HG02642 (cell line): ENCODE results near the gene RBPMS2.
"Not testable (repeated sequence)": the region's sequence is repeated elsewhere in the genome, so short reads cannot be mapped to it uniquely, and the experiment has no call there.

Experiments used
- ATAC-seq: cut with Tn5 transposase; IDR thresholded peaks from one replicate; pipeline ENCODE4 v1.9.1; 2021; ENCODE audit warnings: mild to moderate bottlenecking; ENCODE audit not compliant: unreplicated experiment, poor library complexity

RBPMS2 gene

GRCh38 chr15:64755427-64755940 lies 19.9 kb downstream of the RBPMS2 start:
- peak; percentile 13 for ATAC-seq

GRCh38 chr15:64754663-64755426 lies 20.5 kb downstream of the RBPMS2 start:
- peak; percentile 55 for ATAC-seq

GRCh38 chr15:64753480-64754185 lies 21.8 kb downstream of the RBPMS2 start:
- ATAC-seq: no peak

DNA sequence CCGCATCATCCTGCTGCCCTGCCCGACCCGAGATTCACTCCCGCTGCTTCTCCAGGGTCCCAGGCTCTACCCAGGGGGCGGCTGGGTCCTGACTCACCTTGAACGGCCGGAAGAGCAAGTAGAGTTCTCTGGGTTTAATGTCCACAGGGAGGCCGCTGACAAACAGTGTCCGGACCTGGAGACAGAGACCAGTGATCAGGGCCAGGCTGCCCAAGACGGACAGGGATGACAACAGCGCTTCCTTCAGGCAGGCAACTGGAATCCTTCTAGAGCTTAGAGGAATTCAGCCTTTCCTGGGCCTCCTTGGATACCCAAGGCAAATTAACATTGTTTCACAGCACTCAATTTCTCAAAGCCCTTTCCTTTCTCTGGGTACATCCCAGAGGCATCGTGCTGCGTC lies 23.9 kb downstream of the RBPMS2 start:
- ATAC-seq: no peak

- no peak for ATAC-seq
Measured at GRCh38 chr15:64749999-64750657, 25.3 kb downstream of the RBPMS2 start.

DNA sequence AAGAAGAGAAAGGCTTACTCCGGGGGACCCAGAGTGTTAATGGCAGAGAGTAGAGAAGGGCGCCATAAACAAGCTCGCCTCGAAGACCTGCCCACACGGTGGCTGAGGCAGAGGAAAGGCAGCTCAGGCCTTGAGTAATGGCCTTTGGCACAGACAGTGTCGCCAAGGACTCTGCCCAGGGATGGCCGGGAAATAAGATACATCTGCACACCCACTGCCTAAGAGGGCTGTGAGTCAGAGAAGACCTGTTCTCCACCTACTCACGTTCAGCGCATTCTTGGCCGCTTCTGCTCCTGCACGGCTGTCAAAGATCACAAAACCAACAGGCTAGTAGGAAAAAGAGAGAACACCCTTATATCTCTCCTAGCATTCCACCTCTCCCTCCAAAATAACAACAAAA lies 26.2 kb downstream of the RBPMS2 start:
- ATAC-seq: no peak

- no peak for ATAC-seq
Measured at GRCh38 chr15:64748251-64748650, 27.1 kb downstream of the RBPMS2 start.

DNA sequence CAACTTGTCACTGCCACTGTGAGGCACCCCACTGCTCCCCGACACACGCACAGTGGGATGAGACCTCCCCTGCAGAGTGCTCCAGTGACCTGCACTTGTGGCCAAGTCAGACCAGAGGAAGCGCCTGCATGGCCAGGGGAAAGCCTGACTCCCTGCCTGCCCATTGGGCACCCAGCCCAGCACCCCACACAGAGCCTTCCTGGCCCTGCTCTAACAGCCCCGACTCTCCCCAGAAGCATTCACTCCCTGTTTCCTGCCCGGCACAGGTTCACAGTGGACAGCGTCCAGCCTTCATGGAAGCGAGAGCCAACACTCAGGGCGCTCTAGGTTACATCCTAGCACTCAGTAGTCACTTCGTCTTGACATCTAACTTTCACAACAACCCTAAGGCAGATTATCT lies 27.8 kb downstream of the RBPMS2 start:
- no peak for ATAC-seq

DNA sequence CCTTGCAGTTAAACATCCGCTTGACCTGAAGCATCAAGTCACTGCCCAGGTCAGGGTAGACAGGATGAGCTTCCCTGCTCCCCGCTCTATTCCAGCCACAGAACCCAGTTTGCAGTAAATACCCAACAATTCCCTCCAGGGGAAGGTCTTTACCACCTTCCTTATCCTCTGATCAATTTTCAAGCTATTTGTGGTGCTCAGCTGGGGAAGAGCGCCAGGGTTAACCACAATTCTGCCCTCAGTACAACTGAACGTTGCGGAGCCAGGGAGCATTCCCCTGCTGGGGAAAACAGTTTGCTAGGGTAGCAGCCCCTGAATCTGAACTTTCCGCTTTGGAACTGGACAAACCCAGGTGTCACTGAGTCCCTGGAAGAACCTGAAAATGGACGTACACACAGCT lies 28.5 kb downstream of the RBPMS2 start:
- ATAC-seq: no peak

DNA sequence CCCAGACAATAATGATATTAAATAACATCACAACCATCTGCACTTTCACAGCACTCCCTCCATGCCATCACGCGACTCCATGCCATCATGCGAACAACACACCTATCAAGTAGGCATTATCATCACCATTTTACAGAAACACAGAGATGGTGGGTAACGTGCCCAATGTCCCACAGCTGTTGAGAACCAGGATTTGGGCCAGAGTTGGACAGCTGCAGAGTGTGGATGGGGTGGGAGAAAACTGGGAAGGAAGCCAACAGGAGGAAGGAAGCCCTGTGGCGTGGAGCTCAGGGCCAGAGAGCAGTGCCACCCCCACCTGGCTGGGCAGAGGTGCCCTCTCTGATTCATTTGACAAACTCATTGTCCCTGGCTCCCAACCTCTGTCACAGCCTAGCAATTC lies 29.0 kb downstream of the RBPMS2 start:
- ATAC-seq: no peak

- no peak for ATAC-seq
Measured at GRCh38 chr15:64743691-64744090, 31.7 kb downstream of the RBPMS2 start.

- ATAC-seq: no peak
Measured at GRCh38 chr15:64742921-64743320, 32.5 kb downstream of the RBPMS2 start.

DNA sequence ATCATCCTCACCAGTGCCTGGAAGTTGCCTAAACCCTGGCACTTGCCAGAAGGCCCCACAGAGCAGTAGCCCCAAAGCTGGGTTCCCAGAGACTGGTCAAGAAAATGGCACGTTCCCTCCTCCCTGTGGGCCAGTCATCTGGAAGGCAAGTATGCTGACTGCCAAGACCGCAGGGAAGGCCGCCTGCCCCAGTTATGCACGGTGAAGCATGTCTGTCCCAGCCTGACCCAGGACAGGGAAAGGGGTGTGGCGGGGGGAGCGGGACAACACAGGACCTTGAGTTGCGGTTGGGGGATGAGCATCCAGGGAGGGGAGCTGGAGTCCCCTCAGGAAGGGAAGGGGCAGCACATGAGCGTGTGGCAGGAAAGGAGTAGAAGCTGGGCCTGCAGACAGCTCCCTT lies 33.0 kb downstream of the RBPMS2 start:
- ATAC-seq: no peak

DNA sequence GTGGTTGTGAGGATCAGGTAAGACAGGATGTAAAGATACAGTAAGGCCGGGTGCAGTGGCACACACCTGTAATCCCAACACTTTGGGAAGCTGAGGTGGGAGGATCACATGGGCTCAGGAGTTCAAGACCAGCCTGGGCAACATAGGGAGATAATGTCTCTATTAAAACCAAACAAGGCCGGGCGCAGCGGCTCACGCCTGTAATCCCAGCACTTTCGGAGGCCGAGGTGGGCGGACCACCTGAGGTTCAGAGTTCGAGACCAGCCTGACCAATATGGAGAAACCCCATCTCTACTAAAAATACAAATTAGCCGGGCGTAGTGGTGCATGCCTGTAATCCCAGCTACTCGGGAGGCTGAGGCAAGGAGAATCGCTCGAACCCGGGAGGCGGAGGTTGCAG lies 33.7 kb downstream of the RBPMS2 start:
- ATAC-seq: not testable (repeated sequence)

- ATAC-seq: no peak
Measured at GRCh38 chr15:64740311-64741170, 34.8 kb downstream of the RBPMS2 start.

DNA sequence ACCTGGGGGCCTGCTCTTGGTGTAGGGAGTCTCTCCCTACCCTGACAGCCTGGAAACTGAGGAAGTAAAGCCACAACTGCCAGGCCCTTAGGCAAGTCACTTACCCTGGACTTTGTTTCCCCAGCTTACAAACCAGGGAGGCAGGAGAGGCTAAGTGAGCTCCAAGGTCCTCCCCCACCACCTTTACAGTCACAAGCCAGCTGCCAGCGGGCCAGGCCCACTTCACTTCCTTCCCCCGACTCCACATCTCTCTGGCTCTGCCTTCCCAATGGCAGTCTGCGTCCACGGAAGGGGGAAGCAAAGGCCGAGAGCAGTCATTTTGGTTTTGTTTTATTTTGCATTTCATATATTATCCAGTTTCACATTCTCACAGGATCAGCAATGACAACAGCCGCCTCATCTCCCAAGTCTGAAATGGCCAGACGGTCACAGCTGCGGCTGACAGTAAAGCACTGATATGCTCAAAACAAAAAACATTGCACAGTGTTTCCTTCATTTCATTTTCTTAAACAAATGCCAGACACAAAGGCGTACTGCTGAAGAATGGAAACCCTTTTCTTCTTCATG lies 35.7 kb downstream of the RBPMS2 start:
- no peak for ATAC-seq

DNA sequence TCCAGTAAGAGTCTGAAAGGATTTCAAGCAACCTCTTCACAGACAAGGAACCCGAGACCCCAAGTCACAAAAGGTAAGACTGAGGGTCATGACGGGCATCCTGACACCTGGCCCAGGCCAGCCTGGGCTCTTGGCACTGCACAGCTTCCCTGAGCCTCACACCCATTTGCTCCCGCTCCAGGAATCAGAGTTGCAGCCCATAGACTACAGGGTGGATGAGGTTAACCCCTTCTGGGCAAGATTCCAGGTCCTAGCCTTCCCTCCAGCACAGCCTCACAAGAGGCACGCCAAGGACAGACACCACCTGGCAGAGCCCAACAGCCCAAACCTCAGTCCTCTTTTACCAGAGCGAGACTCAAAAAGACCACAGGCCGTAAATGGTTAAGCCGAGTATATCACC lies 36.2 kb downstream of the RBPMS2 start:
- ATAC-seq: no peak

DNA sequence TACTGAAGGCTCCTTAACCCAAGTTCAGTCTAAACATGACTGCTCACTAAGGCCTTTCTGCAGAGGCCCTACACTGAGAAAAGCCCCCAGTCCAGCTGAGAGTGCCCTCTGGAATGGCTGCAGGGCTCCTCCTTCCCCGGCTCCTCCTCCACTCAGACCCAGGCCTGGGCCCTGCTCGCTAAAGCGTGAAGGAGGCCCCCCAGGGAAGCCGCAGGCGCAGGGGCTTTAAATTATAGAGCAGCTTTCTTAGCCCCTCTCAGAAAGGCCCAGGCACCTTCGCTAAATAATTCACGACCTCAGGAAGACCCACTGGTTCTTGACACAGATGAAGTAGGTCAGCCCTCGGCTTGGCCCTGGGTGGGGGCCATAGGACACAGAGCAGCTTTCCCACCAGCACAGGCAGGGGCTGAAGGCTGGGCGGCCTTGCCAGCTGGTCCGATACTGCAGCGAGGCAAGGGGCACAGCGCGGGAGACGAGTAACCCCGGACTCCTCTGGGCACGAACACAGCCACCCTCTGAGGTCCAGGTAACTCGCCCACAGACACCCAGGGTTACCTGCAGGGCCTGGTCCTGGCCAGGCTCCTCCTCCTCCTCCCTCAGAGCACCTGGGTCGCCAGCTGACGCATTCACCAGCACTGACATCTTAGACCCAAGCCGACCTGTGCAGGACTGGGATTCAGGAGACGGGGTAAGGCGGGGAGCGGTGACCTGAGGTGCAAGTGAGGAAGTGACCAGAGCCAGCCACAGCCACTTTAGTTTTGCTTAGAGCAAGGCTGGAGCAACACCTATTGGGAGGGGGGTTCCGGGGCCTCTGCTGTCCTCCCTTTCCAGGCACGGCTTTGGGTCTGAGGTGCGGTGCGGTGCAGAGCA lies 36.9 kb downstream of the RBPMS2 start:
- ATAC-seq: no peak
